Measurements from ENCODE around the gene ZNF646.

- no peak for TF ChIP-seq CTCF (IDR thresholded peaks at IDR 0.05; ENCODE audit: poor library complexity)
- TF ChIP-seq EZH2phosphoT487 (IDR thresholded peaks at IDR 0.05; ENCODE audit: low read depth, severe bottlenecking, unreplicated experiment) = no peak
Observed at GRCh38 chr16:31131416-31131815, 57.2 kb downstream of the ZNF646 start.
